ENCODE measurements around the gene MRPL46. TPM values are rescaled to one million over a fixed set of nuclear protein-coding genes. Genes with fewer than 3 reads are reported as not detected.
"Not testable (repeated sequence)": the region's sequence is repeated elsewhere in the genome, so short reads cannot be mapped to it uniquely, and the experiment has no call there.

Gene MRPL46
- total RNA-seq, 1 donor from 2014 or later, result 17.4 TPM

GRCh38 chr15:88440021-88440420, 27.2 kb downstream of the MRPL46 start:
- intact Hi-C loops (cut with DNase I), result no loop called here
- DNase-seq (ENCODE audit: extremely low spot score in 2 of 2), result peak in 1 of 2 donors; percentile 20
- Histone ChIP-seq H3K27me3 (no peaks in the 10 kb centered on the region), H3K9me3 (no peaks in the 10 kb centered on the region), H3K36me3 (no peaks in the 10 kb centered on the region), H3K27ac (no peak overlapping the region), H3K4me3 (no peak overlapping the region), H3K4me1 (no peaks in the 10 kb centered on the region)
- TF ChIP-seq POLR2AphosphoS5 (IDR thresholded peaks at IDR 0.05; ENCODE audit: insufficient read depth in 1 of 2, low read depth in 1 of 2) (no peak), CTCF (IDR thresholded peaks at IDR 0.05) (no peak), POLR2A (IDR thresholded peaks at IDR 0.05) (no peak)

GRCh38 chr15:88438181-88438580, 29.0 kb downstream of the MRPL46 start:
- intact Hi-C loops (cut with DNase I), result no loop called here
- no peak overlapping the region for H3K4me3 ChIP-seq
- H3K9me3 ChIP-seq, result no peaks in the 10 kb centered on the region
- TF ChIP-seq POLR2A (IDR thresholded peaks at IDR 0.05) (no peak), CTCF (IDR thresholded peaks at IDR 0.05) (no peak), POLR2AphosphoS5 (IDR thresholded peaks at IDR 0.05; ENCODE audit: insufficient read depth in 1 of 2, low read depth in 1 of 2) (no peak)
- no peaks in the 10 kb centered on the region for H3K4me1 ChIP-seq
- H3K27me3 ChIP-seq, result no peaks in the 10 kb centered on the region
- no peak overlapping the region for H3K27ac ChIP-seq
- H3K36me3 ChIP-seq, result no peaks in the 10 kb centered on the region
- DNase-seq (ENCODE audit: extremely low spot score in 2 of 2), result no peak

- H3K9me3 ChIP-seq; H3K4me1 ChIP-seq; intact Hi-C loops (cut with DNase I); H3K27me3 ChIP-seq; DNase-seq (ENCODE audit: extremely low spot score in 2 of 2); H3K36me3 ChIP-seq; H3K27ac ChIP-seq; H3K4me3 ChIP-seq: not testable (repeated sequence)
Measured at GRCh38 chr15:88434106-88434505, 33.1 kb downstream of the MRPL46 start.

GRCh38 chr15:88433046-88433685, 34.0 kb downstream of the MRPL46 start:
- Histone ChIP-seq H3K36me3 (no peaks in the 10 kb centered on the region), H3K27me3 (no peaks in the 10 kb centered on the region), H3K27ac (no peak overlapping the region), H3K4me3 (no peak overlapping the region), H3K4me1 (no peaks in the 10 kb centered on the region), H3K9me3 (no peaks in the 10 kb centered on the region)
- intact Hi-C loops (cut with DNase I), result no loop called here
- TF ChIP-seq POLR2AphosphoS5 (IDR thresholded peaks at IDR 0.05; ENCODE audit: insufficient read depth in 1 of 2, low read depth in 1 of 2), result no peak
- no peak for TF ChIP-seq POLR2A (IDR thresholded peaks at IDR 0.05)
- no peak for TF ChIP-seq CTCF (IDR thresholded peaks at IDR 0.05)
- DNase-seq (ENCODE audit: extremely low spot score in 2 of 2), result no peak

GRCh38 chr15:88431441-88431840, 35.7 kb downstream of the MRPL46 start:
- H3K27me3 ChIP-seq, result no peaks in the 10 kb centered on the region
- no peak overlapping the region for H3K27ac ChIP-seq
- H3K9me3 ChIP-seq, result no peaks in the 10 kb centered on the region
- H3K36me3 ChIP-seq, result no peaks in the 10 kb centered on the region
- intact Hi-C loops (cut with DNase I), result no loop called here
- TF ChIP-seq POLR2AphosphoS5 (IDR thresholded peaks at IDR 0.05; ENCODE audit: insufficient read depth in 1 of 2, low read depth in 1 of 2), result no peak
- no peak for TF ChIP-seq CTCF (IDR thresholded peaks at IDR 0.05)
- no peak for TF ChIP-seq POLR2A (IDR thresholded peaks at IDR 0.05)
- no peak for DNase-seq (ENCODE audit: extremely low spot score in 2 of 2)
- no peaks in the 10 kb centered on the region for H3K4me1 ChIP-seq
- no peak overlapping the region for H3K4me3 ChIP-seq
